H9 (cell line): ENCODE measurements around the gene LRRC71. TPM values are rescaled to one million over a fixed set of nuclear protein-coding genes. Genes with fewer than 3 reads are reported as not detected.

Experiments
- DNase-seq: peaks from one replicate; pipeline ENCODE4 v3.0.0-alpha.2; 2017
- H2AFZ ChIP-seq: one replicate; pipeline ENCODE4 v1.6.1; 2013; ENCODE audit warnings: mild to moderate bottlenecking, low read length, control low read depth, moderate library complexity
- H2AK5ac ChIP-seq: 2 replicates; pipeline ENCODE4 v1.6.1; 2013; ENCODE audit warnings: low read length, control low read depth, mixed read lengths; ENCODE audit not compliant: insufficient read length
- H2BK120ac ChIP-seq: one replicate; pipeline ENCODE4 v1.6.1; 2013; ENCODE audit warnings: low read depth, mild to moderate bottlenecking, low read length, control low read depth, inconsistent platforms; ENCODE audit not compliant: poor library complexity, severe bottlenecking
- H2BK12ac ChIP-seq: 2 replicates; pipeline ENCODE4 v1.6.1; 2013; ENCODE audit warnings: low read length, control low read depth, mixed read lengths, low read depth; ENCODE audit not compliant: insufficient read length
- H2BK15ac ChIP-seq: 2 replicates; pipeline ENCODE4 v1.6.1; 2013; ENCODE audit warnings: low read depth, low read length, control low read depth
- H2BK20ac ChIP-seq: one replicate; pipeline ENCODE4 v1.6.1; 2013; ENCODE audit warnings: low read depth, mild to moderate bottlenecking, low read length, control low read depth, inconsistent platforms; ENCODE audit not compliant: poor library complexity, severe bottlenecking
- H2BK5ac ChIP-seq: 2 replicates; pipeline ENCODE4 v1.6.1; 2013; ENCODE audit warnings: low read length, control low read depth, mixed read lengths; ENCODE audit not compliant: insufficient read length
- H3K14ac ChIP-seq: 2 replicates; pipeline ENCODE4 v1.6.1; 2013; ENCODE audit warnings: low read length, control low read depth; ENCODE audit not compliant: insufficient read depth
- H3K18ac ChIP-seq: 2 replicates; pipeline ENCODE4 v1.6.1; 2013; ENCODE audit warnings: low read depth, mild to moderate bottlenecking, mixed read lengths, low read length, control low read depth; ENCODE audit not compliant: insufficient read length
- H3K23ac ChIP-seq: 2 replicates; pipeline ENCODE4 v1.6.1; 2013; ENCODE audit warnings: low read length, control low read depth, mixed read lengths, low read depth; ENCODE audit not compliant: insufficient read length
- H3K23me2 ChIP-seq: 2 replicates; pipeline ENCODE4 v1.6.1; 2013; ENCODE audit warnings: low read depth, mild to moderate bottlenecking, mixed read lengths, low read length, control low read depth; ENCODE audit not compliant: insufficient read length, poor library complexity, severe bottlenecking
- H3K27ac ChIP-seq: 2 replicates; pipeline ENCODE4 v1.5.1; 2013; ENCODE audit warnings: low read length, control low read depth, mixed read lengths, low read depth; ENCODE audit not compliant: insufficient read length
- H3K27me3 ChIP-seq: 2 replicates; pipeline ENCODE4 v1.6.1; 2013; ENCODE audit warnings: low read length, control low read depth, inconsistent platforms; ENCODE audit not compliant: insufficient read depth
- H3K4ac ChIP-seq: 2 replicates; pipeline ENCODE4 v1.6.1; 2013; ENCODE audit warnings: low read depth, mild to moderate bottlenecking, control low read depth, inconsistent platforms, low read length, moderate library complexity
- H3K4me1 ChIP-seq: 2 replicates; pipeline ENCODE4 v1.6.1; 2013; ENCODE audit warnings: low read length, control low read depth, inconsistent platforms; ENCODE audit not compliant: insufficient read depth
- H3K4me2 ChIP-seq: 2 replicates; pipeline ENCODE4 v1.6.1; 2013; ENCODE audit warnings: low read length, control low read depth, mixed read lengths; ENCODE audit not compliant: insufficient read length, insufficient read depth
- H3K56ac ChIP-seq: 2 replicates; pipeline ENCODE4 v1.6.1; 2013; ENCODE audit warnings: low read depth, mild to moderate bottlenecking, mixed read lengths, low read length, control low read depth; ENCODE audit not compliant: insufficient read length
- H3K79me1 ChIP-seq: 2 replicates; pipeline ENCODE4 v1.6.1; 2013; ENCODE audit warnings: low read depth, mild to moderate bottlenecking, moderate library complexity, low read length, control low read depth, inconsistent platforms; ENCODE audit not compliant: insufficient read depth, poor library complexity, severe bottlenecking
- H3K79me2 ChIP-seq: 2 replicates; pipeline ENCODE4 v1.6.1; 2013; ENCODE audit warnings: low read length, control low read depth, inconsistent platforms; ENCODE audit not compliant: insufficient read depth
- H3K9ac ChIP-seq: 2 replicates; pipeline ENCODE4 v1.6.1; 2013; ENCODE audit warnings: low read length, control low read depth, mixed read lengths; ENCODE audit not compliant: insufficient read length; ENCODE audit errors: extremely low read depth
- H3K9me3 ChIP-seq: one replicate; pipeline ENCODE4 v1.6.1; 2013; ENCODE audit warnings: low read depth, low read length, inconsistent platforms; ENCODE audit not compliant: control insufficient read depth
- H3T11ph ChIP-seq: one replicate; pipeline ENCODE4 v1.6.1; 2013; ENCODE audit warnings: mild to moderate bottlenecking, low read length, control low read depth, inconsistent platforms
- H4K20me1 ChIP-seq: one replicate; pipeline ENCODE4 v1.6.1; 2013; ENCODE audit not compliant: control insufficient read depth, insufficient read length, insufficient read depth
- H4K5ac ChIP-seq: 2 replicates; pipeline ENCODE4 v1.6.1; 2013; ENCODE audit warnings: low read depth, mild to moderate bottlenecking, mixed read lengths, low read length, control low read depth; ENCODE audit not compliant: insufficient read length
- H4K8ac ChIP-seq: replicated peaks from 2 replicates; pipeline ENCODE4 v1.6.1; 2013; ENCODE audit warnings: low read length, control low read depth, mixed read lengths, low read depth; ENCODE audit not compliant: insufficient read length
- H4K91ac ChIP-seq: 2 replicates; pipeline ENCODE4 v1.6.1; 2013; ENCODE audit warnings: low read depth, mild to moderate bottlenecking, moderate library complexity, mixed read lengths, low read length, control low read depth; ENCODE audit not compliant: insufficient read length
- H3K27ac Mint-ChIP-seq, 3 experiments: 2 replicates in 2 of 3; 3 replicates in 1 of 3; pipeline ENCODE4 v1.8.0; 2020 to 2021; ENCODE audit warnings: mixed read lengths in 3 of 3, mild to moderate bottlenecking in 1 of 3, moderate library complexity in 1 of 3
- H3K27me3 Mint-ChIP-seq: 2 replicates; pipeline ENCODE4 v1.8.0; 2021; ENCODE audit warnings: low read depth, mild to moderate bottlenecking, moderate library complexity, mixed read lengths
- H3K36me3 Mint-ChIP-seq, 3 experiments: 2 replicates in 2 of 3; 3 replicates in 1 of 3; pipeline ENCODE4 v1.8.0; 2020 to 2021; ENCODE audit warnings: low read depth in 3 of 3, mixed read lengths in 3 of 3; ENCODE audit not compliant: insufficient read depth in 1 of 3
- H3K4me1 Mint-ChIP-seq, 2 experiments: 2 replicates each; pipeline ENCODE4 v1.8.0; 2020; ENCODE audit warnings: mixed read lengths in 2 of 2
- H3K4me3 Mint-ChIP-seq, 2 experiments: 2 replicates in 1 of 2; 3 replicates in 1 of 2; pipeline ENCODE4 v1.8.0; 2020 to 2021; ENCODE audit warnings: mild to moderate bottlenecking in 2 of 2, mixed read lengths in 2 of 2, moderate library complexity in 1 of 2
- H3K9me3 Mint-ChIP-seq, 2 experiments: 2 replicates in 1 of 2; 3 replicates in 1 of 2; pipeline ENCODE4 v1.8.0; 2020; ENCODE audit warnings: mild to moderate bottlenecking in 2 of 2, mixed read lengths in 2 of 2, moderate library complexity in 1 of 2
- CTCF ChIP-seq: fragments of 200-600 bp; sonication (generic); conservative IDR thresholded peaks from 3 replicates; pipeline ENCODE4 v1.8.0; 2021; ENCODE audit warnings: antibody characterized with exemption, mild to moderate bottlenecking
- WGBS: extraction: QIAGEN DNeasy Blood & Tissue Kit; methylation state at CpG from one replicate; pipeline ENCODE4 v1.1.7; 2013; ENCODE audit warnings: missing lambda C conversion rate, low lambda C conversion rate, mixed read lengths; ENCODE audit not compliant: insufficient read length; ENCODE audit errors: extremely low coverage; 5-methylcytosine and 5-hydroxymethylcytosine counted together
- total RNA-seq: library from RNA; stranded (reverse); gene quantifications from 2 replicates; pipeline ENCODE4 v1.2.1, GENCODE V29; 2021

The LRRC71 gene
- total RNA-seq, 1 experiment from 2014 or later, result not detected

GRCh38 chr1:156970017-156970416 is 49.6 kb downstream of the LRRC71 start:
- Histone ChIP-seq H2BK12ac (no peak overlapping the region), H2AK5ac (no peak overlapping the region), H2BK20ac (no peak overlapping the region), H3K4me1 (peaks cover 2% of the 10 kb centered on the region; the same call in 1 of the 2 replicates), H3K79me2 (no peaks in the 10 kb centered on the region), H2BK5ac (no peak overlapping the region), H4K91ac (no peak overlapping the region), H3K79me1 (no peaks in the 10 kb centered on the region), H3K4ac (no peak overlapping the region), H4K20me1 (no peaks in the 10 kb centered on the region), H3K56ac (no peak overlapping the region), H2BK15ac (no peak overlapping the region), H3K27ac (no peak overlapping the region), H4K5ac (no peak overlapping the region), H3K27me3 (no peaks in the 10 kb centered on the region), H3K9me3 (no peaks in the 10 kb centered on the region), H3K4me2 (no peak overlapping the region), H3K14ac (no peak overlapping the region), H2AFZ (no peak overlapping the region), H3K18ac (no peak overlapping the region), H4K8ac (no peak overlapping the region), H2BK120ac (no peak overlapping the region), H3T11ph (no peak overlapping the region), H3K23me2 (no peaks in the 10 kb centered on the region), H3K9ac (no peak overlapping the region), H3K23ac (no peak overlapping the region)
- no CpG with 5 or more reads among the region's 3 CpGs for WGBS
- peaks cover 12 to 81% (median 49%) of the 10 kb centered on the region in 3 experiments; a peak in 6 of 7 replicates for H3K36me3 Mint-ChIP-seq
- no peaks in the 10 kb centered on the region for H3K9me3 Mint-ChIP-seq
- no peak for DNase-seq
- no peak overlapping the region for H3K27ac Mint-ChIP-seq
- peaks cover 7 to 10% of the 10 kb centered on the region in 2 experiments for H3K4me1 Mint-ChIP-seq
- H3K4me3 Mint-ChIP-seq, result no peak overlapping the region
- no peaks in the 10 kb centered on the region for H3K27me3 Mint-ChIP-seq
- TF ChIP-seq CTCF, result no peak; the same call in 2 of the 3 replicates
